BLaER1 treated with 17β-estradiol and CSF1 and Interleukin-3, amounts not matched to agents 10 nM and 100 nM (cell line): ENCODE measurements around the gene SAMD10.
A peak's percentile ranks its signal among the peaks of the same experiment; 100 is the strongest.

Experiments
- H3K27ac ChIP-seq, 11 experiments: shearing (Covaris generic); formaldehyde crosslinking; 2 replicates each; pipeline ENCODE4 v1.8.1; 2022
- H3K27me3 ChIP-seq, 11 experiments: shearing (Covaris generic); formaldehyde crosslinking; 2 replicates each; pipeline ENCODE4 v1.8.1; 2022
- H3K36me3 ChIP-seq, 11 experiments: shearing (Covaris generic); formaldehyde crosslinking; 2 replicates each; pipeline ENCODE4 v1.8.1; 2022
- H3K4me1 ChIP-seq, 10 experiments: shearing (Covaris generic); formaldehyde crosslinking; 2 replicates each; pipeline ENCODE4 v1.8.1; 2022
- H3K4me2 ChIP-seq, 11 experiments: shearing (Covaris generic); formaldehyde crosslinking; 2 replicates each; pipeline ENCODE4 v1.8.1; 2022
- H3K4me3 ChIP-seq, 10 experiments: shearing (Covaris generic); formaldehyde crosslinking; 2 replicates each; pipeline ENCODE4 v1.8.1; 2022
- H3K9ac ChIP-seq, 11 experiments: shearing (Covaris generic); formaldehyde crosslinking; 2 replicates each; pipeline ENCODE4 v1.8.1; 2022
- H3K9me3 ChIP-seq, 11 experiments: shearing (Covaris generic); formaldehyde crosslinking; replicated peaks in 1 of 11; 2 replicates each; pipeline ENCODE4 v1.8.1; 2022
- H4K20me1 ChIP-seq, 11 experiments: shearing (Covaris generic); formaldehyde crosslinking; 2 replicates each; pipeline ENCODE4 v1.8.1; 2022
- Cebpa-rat ChIP-seq, 11 experiments: shearing (Covaris generic); IDR thresholded peaks; 2 replicates each; pipeline ENCODE4 v1.8.1; 2022

Gene SAMD10

DNA sequence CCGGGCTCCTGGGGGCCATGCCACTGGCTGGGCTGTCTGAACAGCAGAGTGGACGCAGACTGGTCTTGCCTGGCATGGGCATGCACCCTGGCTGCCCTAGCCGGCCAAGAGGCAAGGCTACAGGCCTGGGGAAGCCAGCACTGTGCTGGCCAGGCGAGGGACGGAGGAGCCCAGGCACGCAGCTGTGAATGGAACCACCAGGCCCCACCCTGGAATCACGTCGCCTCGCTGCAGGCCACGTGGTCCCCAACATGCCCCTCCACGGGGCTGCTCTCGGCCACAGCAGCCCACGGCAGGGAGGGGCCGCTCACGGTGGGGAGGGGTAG lies 27.3 kb downstream of the SAMD10 start:
- TF ChIP-seq Cebpa-rat (IDR thresholded peaks at IDR 0.05) = no peak
- H3K9ac ChIP-seq = peak overlapping the region in 10 of 11 experiments; percentile 38 to 95 (median 62); a peak in 19 of 22 replicates
- H3K4me2 ChIP-seq = peak overlapping the region; percentile 92 to 99 (median 97)
- H4K20me1 ChIP-seq = peaks cover 79 to 88% (median 85%) of the 10 kb centered on the region in 11 experiments
- H3K27ac ChIP-seq = peak overlapping the region in 8 of 11 experiments; percentile 27 to 74 (median 62); a peak in 16 of 22 replicates
- peak overlapping the region in 6 of 10 experiments; percentile 16 to 53 (median 30); a peak in 9 of 20 replicates for H3K4me3 ChIP-seq
- no peaks in the 10 kb centered on the region for H3K9me3 ChIP-seq
- H3K27me3 ChIP-seq = no peaks in the 10 kb centered on the region
- peaks cover 0 to 9% (median 0%) of the 10 kb centered on the region in 11 experiments; a peak in 8 of 22 replicates for H3K36me3 ChIP-seq
- peaks cover 83 to 92% (median 87%) of the 10 kb centered on the region in 10 experiments for H3K4me1 ChIP-seq

DNA sequence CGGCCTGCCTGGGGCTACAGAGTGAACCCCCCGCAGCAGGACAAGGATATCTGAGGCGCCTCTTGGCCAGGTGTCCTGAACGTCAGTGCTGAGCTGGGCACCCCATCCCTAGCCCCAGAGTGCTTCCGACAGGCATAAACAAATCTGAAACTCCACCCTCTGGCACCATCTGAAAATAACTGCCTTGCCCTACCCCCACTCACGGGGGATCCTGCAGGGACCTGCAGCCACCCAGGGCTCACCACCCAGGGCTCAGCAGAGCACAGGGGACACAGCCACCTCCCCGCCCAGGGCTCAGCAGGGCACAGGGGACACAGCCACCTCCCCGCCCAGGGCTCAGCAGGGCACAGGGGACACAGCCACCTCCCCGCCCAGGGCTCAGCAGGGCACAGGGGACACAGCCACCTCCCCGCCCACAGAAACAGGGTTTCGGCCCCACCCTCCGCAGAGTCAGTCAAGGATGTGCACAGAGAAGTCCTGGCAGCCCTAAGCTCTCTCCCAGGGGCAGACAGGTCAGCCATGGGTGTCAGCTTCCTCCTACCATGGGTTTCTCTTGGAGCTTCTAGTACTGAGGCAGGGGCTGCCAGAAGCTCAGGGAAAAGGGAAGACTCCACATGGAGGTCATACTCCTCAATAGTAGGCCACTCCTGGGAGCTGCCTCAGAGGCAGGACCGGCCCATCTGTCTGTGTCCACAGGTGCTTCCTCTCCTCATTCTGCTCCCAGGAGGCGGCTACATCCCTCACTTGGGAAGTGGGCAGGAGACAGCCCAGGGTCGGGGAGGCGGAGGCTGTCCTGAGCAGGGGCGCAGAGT lies 27.8 kb downstream of the SAMD10 start:
- Histone ChIP-seq H3K27ac (peak overlapping the region in 8 of 11 experiments; percentile 41 to 74 (median 62); a peak in 16 of 22 replicates), H3K9ac (peak overlapping the region; percentile 40 to 95 (median 63)), H3K9me3 (no peaks in the 10 kb centered on the region), H3K4me2 (peak overlapping the region; percentile 92 to 99 (median 97)), H3K36me3 (peaks cover 0 to 10% (median 1%) of the 10 kb centered on the region in 11 experiments; a peak in 9 of 22 replicates), H3K4me1 (peaks cover 83 to 90% (median 86%) of the 10 kb centered on the region in 10 experiments), H3K4me3 (peak overlapping the region in 8 of 10 experiments; percentile 29 to 55 (median 44); a peak in 16 of 20 replicates), H4K20me1 (peaks cover 85 to 94% (median 91%) of the 10 kb centered on the region in 11 experiments), H3K27me3 (no peaks in the 10 kb centered on the region)
- no peak for TF ChIP-seq Cebpa-rat (IDR thresholded peaks at IDR 0.05)

DNA sequence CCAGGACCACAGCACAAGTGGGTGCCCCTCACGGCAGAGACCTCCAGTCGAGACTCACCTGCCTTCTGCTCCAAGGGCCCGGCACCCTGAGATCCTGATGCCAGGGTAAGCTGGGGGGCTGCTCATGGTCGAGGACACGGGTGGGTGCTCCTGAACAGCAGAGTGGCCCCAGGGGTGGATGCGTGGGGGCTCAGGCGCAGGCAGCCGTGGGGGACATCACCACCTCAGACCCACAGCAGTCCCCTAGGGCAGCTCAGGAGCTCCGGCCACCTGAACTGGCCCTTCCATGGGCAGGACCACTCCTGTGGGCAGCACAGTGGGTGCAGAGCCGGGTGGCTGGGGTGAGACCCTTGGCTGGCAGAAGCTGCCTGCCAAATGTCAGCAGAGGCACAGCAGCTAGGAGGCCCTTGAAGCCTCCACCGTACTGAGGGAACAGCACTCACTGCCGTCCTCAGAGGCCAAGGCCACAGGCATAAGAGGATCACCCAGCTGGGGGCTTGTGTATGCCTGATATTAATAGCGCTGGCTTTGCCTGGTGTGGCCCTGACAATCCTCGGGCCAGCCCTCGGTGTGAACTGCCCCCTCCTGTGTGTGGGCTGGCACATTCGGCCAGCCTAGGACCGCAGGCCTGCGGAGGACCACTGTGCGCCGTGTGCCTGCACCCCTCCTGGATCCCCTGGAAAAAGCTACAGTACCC lies 28.6 kb downstream of the SAMD10 start:
- H4K20me1 ChIP-seq = peaks cover 93 to 100% (median 98%) of the 10 kb centered on the region in 11 experiments
- no peak for TF ChIP-seq Cebpa-rat (IDR thresholded peaks at IDR 0.05)
- H3K27me3 ChIP-seq = no peaks in the 10 kb centered on the region
- H3K36me3 ChIP-seq = peaks cover 6 to 17% (median 9%) of the 10 kb centered on the region in 11 experiments
- peak overlapping the region; percentile 92 to 99 (median 97) for H3K4me2 ChIP-seq
- H3K4me3 ChIP-seq = peak overlapping the region in 8 of 10 experiments; percentile 29 to 55 (median 44); a peak in 16 of 20 replicates
- H3K9me3 ChIP-seq = no peaks in the 10 kb centered on the region
- peak overlapping the region in 9 of 11 experiments; percentile 11 to 74 (median 58); a peak in 17 of 22 replicates for H3K27ac ChIP-seq
- H3K4me1 ChIP-seq = peaks cover 83 to 92% (median 86%) of the 10 kb centered on the region in 10 experiments
- H3K9ac ChIP-seq = peak overlapping the region; percentile 40 to 95 (median 63); a peak in 21 of 22 replicates

GRCh38 chr20:63947638-63948456 lies 31.6 kb downstream of the SAMD10 start:
- peaks cover 99 to 100% (median 100%) of the 10 kb centered on the region in 11 experiments for H4K20me1 ChIP-seq
- peaks cover 35 to 47% (median 39%) of the 10 kb centered on the region in 11 experiments for H3K36me3 ChIP-seq
- peaks cover 67 to 75% (median 71%) of the 10 kb centered on the region in 10 experiments for H3K4me1 ChIP-seq
- no peaks in the 10 kb centered on the region for H3K27me3 ChIP-seq
- peak overlapping the region; percentile 92 to 99 (median 97) for H3K4me2 ChIP-seq
- peak overlapping the region in 10 of 11 experiments; percentile 20 to 72 (median 46); a peak in 17 of 22 replicates for H3K9ac ChIP-seq
- no peak for TF ChIP-seq Cebpa-rat (IDR thresholded peaks at IDR 0.05)
- H3K4me3 ChIP-seq = peak overlapping the region in 8 of 10 experiments; percentile 8 to 57 (median 39); a peak in 13 of 20 replicates
- H3K27ac ChIP-seq = peak overlapping the region in 6 of 11 experiments; percentile 17 to 40 (median 33); a peak in 7 of 22 replicates
- H3K9me3 ChIP-seq = no peaks in the 10 kb centered on the region

DNA sequence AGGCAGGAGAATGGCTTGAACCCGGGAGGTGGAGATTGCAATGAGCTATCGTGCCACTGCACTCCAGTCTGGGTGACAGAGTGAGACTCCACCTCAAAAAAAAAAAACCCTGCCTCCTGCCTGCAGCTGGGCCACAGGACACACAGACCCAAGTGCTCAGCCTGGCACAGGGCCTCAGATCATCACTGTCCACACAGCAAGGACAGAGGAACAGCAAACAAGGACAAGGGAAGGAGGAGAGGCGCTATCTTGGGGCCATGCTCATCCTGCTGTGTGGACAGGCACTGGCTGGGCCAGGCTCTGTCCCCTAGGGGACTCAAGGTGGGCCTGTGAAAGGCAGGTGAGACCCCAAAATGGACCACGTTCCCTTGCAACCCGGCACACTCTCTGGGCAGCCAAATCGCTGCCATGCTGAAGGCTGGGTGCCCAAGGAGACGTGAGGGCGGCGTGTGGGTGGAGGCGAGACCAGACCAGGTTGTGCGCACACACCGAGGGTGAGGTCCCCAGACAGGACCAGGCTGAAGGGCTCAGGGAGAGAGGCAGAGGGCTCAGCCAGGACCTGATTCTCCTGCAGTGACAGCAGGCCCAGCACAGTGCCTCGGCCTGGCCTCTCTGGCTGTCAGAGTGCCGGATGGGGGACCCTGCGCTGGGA lies 32.3 kb downstream of the SAMD10 start:
- no peak for TF ChIP-seq Cebpa-rat (IDR thresholded peaks at IDR 0.05)
- Histone ChIP-seq H3K9ac (peak overlapping the region in 10 of 11 experiments; percentile 20 to 72 (median 46); a peak in 16 of 22 replicates), H3K27ac (peak overlapping the region in 3 of 11 experiments; percentile 26 to 40 (median 36); a peak in 3 of 22 replicates), H3K27me3 (no peaks in the 10 kb centered on the region), H3K4me2 (peak overlapping the region; percentile 92 to 99 (median 97)), H3K4me1 (peaks cover 67 to 75% (median 70%) of the 10 kb centered on the region in 10 experiments), H4K20me1 (peaks cover 99 to 100% (median 99%) of the 10 kb centered on the region in 11 experiments), H3K4me3 (peak overlapping the region in 3 of 10 experiments; percentile 8 to 52 (median 47); a peak in 3 of 20 replicates), H3K36me3 (peaks cover 37 to 53% (median 44%) of the 10 kb centered on the region in 11 experiments), H3K9me3 (no peaks in the 10 kb centered on the region)

DNA sequence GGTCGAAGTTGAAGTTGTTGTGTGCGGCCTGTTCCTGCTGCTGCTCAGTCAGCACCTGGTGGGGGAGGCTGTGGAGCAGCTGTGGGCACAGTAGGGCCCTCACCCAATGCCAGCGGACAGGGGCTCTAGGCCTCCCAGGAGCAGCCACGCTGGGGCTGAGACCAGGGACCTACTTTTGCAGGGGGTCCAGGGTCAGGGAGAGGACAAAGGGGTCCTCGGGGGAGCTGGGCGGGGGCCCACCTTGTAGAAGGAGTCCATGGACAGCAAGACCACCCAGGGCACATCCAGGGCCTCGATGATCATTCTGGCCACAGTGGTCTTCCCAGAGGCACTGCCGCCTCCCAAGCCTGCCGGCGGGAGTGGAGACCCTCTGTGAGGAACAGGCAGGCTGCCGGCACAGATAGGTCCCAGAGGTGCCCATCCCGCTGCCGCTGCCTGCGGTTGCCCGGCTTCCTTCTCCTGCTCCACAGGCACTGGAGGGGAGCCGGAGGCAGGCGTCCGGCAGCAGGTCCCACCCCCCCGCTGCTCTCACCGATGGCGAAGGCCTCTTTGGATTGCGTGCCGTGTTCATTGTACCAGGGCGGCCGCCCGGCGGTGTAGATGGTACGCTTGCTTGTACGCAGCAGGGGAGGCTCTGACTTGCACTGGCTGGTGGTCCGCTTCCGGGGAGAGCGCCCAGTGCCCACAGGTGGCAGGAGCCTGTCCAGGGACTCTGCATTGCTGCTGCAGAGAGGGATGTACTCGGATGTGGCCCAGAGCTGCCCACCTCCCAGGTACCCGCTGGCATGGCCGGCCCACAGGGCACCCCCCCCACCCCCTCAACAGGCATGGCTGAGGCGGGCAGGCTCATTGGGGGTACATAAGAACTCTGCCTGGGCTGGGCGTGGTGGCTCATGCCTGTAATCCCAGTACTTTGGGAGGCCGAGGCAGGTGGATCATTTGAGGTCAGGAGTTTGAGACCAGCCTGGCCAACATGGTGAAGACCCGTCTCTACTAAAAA lies 33.2 kb downstream of the SAMD10 start:
- no peaks in the 10 kb centered on the region for H3K27me3 ChIP-seq
- H3K9me3 ChIP-seq = no peaks in the 10 kb centered on the region
- TF ChIP-seq Cebpa-rat (IDR thresholded peaks at IDR 0.05) = no peak
- H3K4me1 ChIP-seq = peaks cover 62 to 71% (median 66%) of the 10 kb centered on the region in 10 experiments
- no peak overlapping the region for H3K27ac ChIP-seq
- no peak overlapping the region for H3K4me3 ChIP-seq
- peaks cover 93 to 96% (median 95%) of the 10 kb centered on the region in 11 experiments for H4K20me1 ChIP-seq
- H3K4me2 ChIP-seq = no peak overlapping the region; a peak in 1 of 22 replicates
- no peak overlapping the region for H3K9ac ChIP-seq
- H3K36me3 ChIP-seq = peaks cover 37 to 54% (median 44%) of the 10 kb centered on the region in 11 experiments
